MCF 10A (cell line): Measurements from ENCODE around the gene HPS1. TPM values are rescaled to one million over a fixed set of nuclear protein-coding genes. Genes with fewer than 3 reads are reported as not detected.

Experiments
- BruUV-seq: library from RNA; stranded (reverse); fragments of 400-500 nt; replicated peaks from 2 replicates; lab custom pipeline; 2021; lab: Mats Ljungman, UMichigan
- CTCF ChIA-PET: fragments of 300-600 bp; sonication (Branson Sonifier 250); formaldehyde crosslinking; extraction: SDS; loops from one replicate; lab custom pipeline; 2021; ENCODE audit warnings: antibody characterized with exemption, inconsistent platforms; lab: Yijun Ruan, JAX
- POLR2A ChIA-PET: fragments of 300-600, 350-650 bp; sonication (Branson Sonifier 250); formaldehyde crosslinking; extraction: SDS; loops from one replicate; lab custom pipeline; 2020; ENCODE audit warnings: antibody characterized with exemption, inconsistent platforms; lab: Yijun Ruan, JAX
- DNase-seq: peaks from one replicate; pipeline ENCODE4 v3.0.0-alpha.2; 2018; ENCODE audit not compliant: unreplicated experiment
- H3K27ac Mint-ChIP-seq: one replicate; pipeline ENCODE4 v1.8.0; 2022; ENCODE audit warnings: mild to moderate bottlenecking, low read depth, mixed read lengths; ENCODE audit not compliant: unreplicated experiment
- H3K27me3 Mint-ChIP-seq: one replicate; pipeline ENCODE4 v1.8.0; 2022; ENCODE audit warnings: mixed read lengths; ENCODE audit not compliant: insufficient read depth, unreplicated experiment
- H3K36me3 Mint-ChIP-seq: one replicate; pipeline ENCODE4 v1.8.0; 2022; ENCODE audit warnings: mild to moderate bottlenecking, moderate library complexity, mixed read lengths; ENCODE audit not compliant: insufficient read depth, unreplicated experiment
- H3K4me1 Mint-ChIP-seq: one replicate; pipeline ENCODE4 v1.8.0; 2022; ENCODE audit warnings: mixed read lengths; ENCODE audit not compliant: insufficient read depth, unreplicated experiment
- H3K4me3 Mint-ChIP-seq: one replicate; pipeline ENCODE4 v1.8.0; 2022; ENCODE audit warnings: mild to moderate bottlenecking, moderate library complexity, mixed read lengths; ENCODE audit not compliant: unreplicated experiment
- H3K9me3 Mint-ChIP-seq: one replicate; pipeline ENCODE4 v1.8.0; 2022; ENCODE audit warnings: mixed read lengths; ENCODE audit not compliant: unreplicated experiment
- intact Hi-C: fragments of 100-400 bp; cut with micrococcal nuclease; formaldehyde crosslinking; loops from 2 replicates; pipeline ENCODE4 v1.14.1; 2022
- total RNA-seq: library from RNA; stranded (reverse); gene quantifications from 2 replicates; pipeline ENCODE4 v1.2.3, GENCODE V29; 2022
- TF ChIP-seq, protein P1 (sequence below): fragments of 200-600 bp; IDR thresholded peaks from one replicate; pipeline ENCODE4 v1.8.0; 2022; ENCODE audit warnings: antibody characterized with exemption, mild to moderate bottlenecking; ENCODE audit not compliant: unreplicated experiment

The HPS1 gene
- total RNA-seq, 1 experiment from 2014 or later = 41.8 TPM

DNA sequence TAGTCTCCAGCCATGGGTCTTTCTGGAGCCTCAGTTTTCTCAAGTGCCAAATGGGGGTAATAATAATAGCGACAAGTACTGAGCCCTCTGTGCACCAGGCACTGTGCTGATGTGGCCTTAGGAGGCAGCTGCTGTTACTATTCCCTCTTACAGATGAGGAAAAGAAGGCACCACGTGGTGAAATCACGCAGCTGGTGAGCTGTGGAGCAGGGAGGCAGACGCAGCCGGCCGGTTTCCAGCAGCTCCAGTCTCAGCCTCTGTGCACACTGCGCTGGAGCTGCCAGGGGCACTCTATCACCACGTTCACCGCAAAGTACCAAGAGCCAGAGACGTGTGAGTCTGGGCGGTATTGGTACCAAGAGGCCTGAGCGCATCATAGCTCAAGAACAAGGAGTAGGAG is 41.3 kb downstream of the HPS1 start:
- no TSS peak for BruUV-seq
- no peaks in the 10 kb centered on the region for H3K36me3 Mint-ChIP-seq
- CTCF ChIA-PET = interaction anchor here (0.5 to 0.6 kb wide), 2 partner anchors 21 to 149 kb away, joined by 3 read pairs; no protein-coding TSS in a partner anchor
- POLR2A ChIA-PET = no interaction called here
- TF ChIP-seq, protein P1, sequence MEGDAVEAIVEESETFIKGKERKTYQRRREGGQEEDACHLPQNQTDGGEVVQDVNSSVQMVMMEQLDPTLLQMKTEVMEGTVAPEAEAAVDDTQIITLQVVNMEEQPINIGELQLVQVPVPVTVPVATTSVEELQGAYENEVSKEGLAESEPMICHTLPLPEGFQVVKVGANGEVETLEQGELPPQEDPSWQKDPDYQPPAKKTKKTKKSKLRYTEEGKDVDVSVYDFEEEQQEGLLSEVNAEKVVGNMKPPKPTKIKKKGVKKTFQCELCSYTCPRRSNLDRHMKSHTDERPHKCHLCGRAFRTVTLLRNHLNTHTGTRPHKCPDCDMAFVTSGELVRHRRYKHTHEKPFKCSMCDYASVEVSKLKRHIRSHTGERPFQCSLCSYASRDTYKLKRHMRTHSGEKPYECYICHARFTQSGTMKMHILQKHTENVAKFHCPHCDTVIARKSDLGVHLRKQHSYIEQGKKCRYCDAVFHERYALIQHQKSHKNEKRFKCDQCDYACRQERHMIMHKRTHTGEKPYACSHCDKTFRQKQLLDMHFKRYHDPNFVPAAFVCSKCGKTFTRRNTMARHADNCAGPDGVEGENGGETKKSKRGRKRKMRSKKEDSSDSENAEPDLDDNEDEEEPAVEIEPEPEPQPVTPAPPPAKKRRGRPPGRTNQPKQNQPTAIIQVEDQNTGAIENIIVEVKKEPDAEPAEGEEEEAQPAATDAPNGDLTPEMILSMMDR = no peak
- no peaks in the 10 kb centered on the region for H3K27me3 Mint-ChIP-seq
- no peak overlapping the region for H3K27ac Mint-ChIP-seq
- intact Hi-C loops = no loop called here
- no peak overlapping the region for H3K4me3 Mint-ChIP-seq
- H3K9me3 Mint-ChIP-seq = no peaks in the 10 kb centered on the region
- peaks cover 17% of the 10 kb centered on the region for H3K4me1 Mint-ChIP-seq
- no peak for DNase-seq

- Mint-ChIP-seq H3K27ac (no peak overlapping the region), H3K9me3 (no peaks in the 10 kb centered on the region), H3K27me3 (no peaks in the 10 kb centered on the region), H3K36me3 (no peaks in the 10 kb centered on the region), H3K4me1 (peaks cover 17% of the 10 kb centered on the region), H3K4me3 (no peak overlapping the region)
- TF ChIP-seq, protein P1 = no peak
- ChIA-PET POLR2A (interaction anchor here (0.7 kb wide), 1 partner anchor 9 kb away, joined by 4 read pairs; no protein-coding TSS in a partner anchor), CTCF (interaction anchor here (0.5 to 0.7 kb wide), 2 partner anchors 30 to 150 kb away, joined by 3 read pairs; no protein-coding TSS in a partner anchor)
- BruUV-seq = no TSS peak
- intact Hi-C loops = no loop called here
- no peak for DNase-seq
These were observed 42.0 kb downstream of the HPS1 start for GRCh38 chr10:98404571-98405359.

- H3K27me3 Mint-ChIP-seq = no peaks in the 10 kb centered on the region
- BruUV-seq = no TSS peak
- no peak overlapping the region for H3K27ac Mint-ChIP-seq
- intact Hi-C loops = no loop called here
- POLR2A ChIA-PET = interaction anchor here (0.7 kb wide), 1 partner anchor 8 kb away, joined by 4 read pairs; no protein-coding TSS in a partner anchor
- CTCF ChIA-PET = interaction anchor here (0.7 to 1.0 kb wide), 2 partner anchors 31 to 235 kb away, joined by 3 read pairs; no protein-coding TSS in a partner anchor
- H3K9me3 Mint-ChIP-seq = no peaks in the 10 kb centered on the region
- H3K36me3 Mint-ChIP-seq = no peaks in the 10 kb centered on the region
- no peak overlapping the region for H3K4me3 Mint-ChIP-seq
- no peak for DNase-seq
- peaks cover 17% of the 10 kb centered on the region for H3K4me1 Mint-ChIP-seq
- TF ChIP-seq, protein P1 = no peak
These were observed 42.8 kb downstream of the HPS1 start for GRCh38 chr10:98403812-98404504.
